HG03432 (cell line): Measurements from ENCODE around the gene TIMM17A.
"Not testable (repeated sequence)": the region's sequence is repeated elsewhere in the genome, so short reads cannot be mapped to it uniquely, and the experiment has no call there.

Experiments used
- ATAC-seq: cut with Tn5 transposase; IDR thresholded peaks from one replicate; pipeline ENCODE4 v1.9.1; 2021; ENCODE audit warnings: mild to moderate bottlenecking, moderate library complexity; ENCODE audit not compliant: unreplicated experiment

TIMM17A gene

DNA sequence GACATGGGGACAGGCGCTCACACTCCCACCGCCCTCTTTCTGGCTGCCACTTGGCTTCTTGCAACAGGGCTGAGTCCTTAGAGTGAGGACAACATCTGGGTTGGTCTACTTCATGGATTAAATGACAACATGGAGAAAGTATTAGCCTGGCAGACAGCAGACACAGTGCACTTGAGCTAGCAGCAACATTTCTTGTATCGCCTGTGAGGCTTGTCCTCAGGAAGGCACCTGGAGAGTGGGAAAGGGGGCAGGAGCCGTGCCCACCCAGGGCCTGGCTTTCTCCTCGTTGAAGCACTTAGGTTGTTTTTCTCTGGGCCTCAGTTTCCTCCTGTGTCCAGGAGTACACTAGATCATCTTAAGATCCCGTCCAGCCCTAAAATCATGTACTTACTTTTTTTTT is 58.8 kb downstream of the TIMM17A start:
- ATAC-seq = no peak

DNA sequence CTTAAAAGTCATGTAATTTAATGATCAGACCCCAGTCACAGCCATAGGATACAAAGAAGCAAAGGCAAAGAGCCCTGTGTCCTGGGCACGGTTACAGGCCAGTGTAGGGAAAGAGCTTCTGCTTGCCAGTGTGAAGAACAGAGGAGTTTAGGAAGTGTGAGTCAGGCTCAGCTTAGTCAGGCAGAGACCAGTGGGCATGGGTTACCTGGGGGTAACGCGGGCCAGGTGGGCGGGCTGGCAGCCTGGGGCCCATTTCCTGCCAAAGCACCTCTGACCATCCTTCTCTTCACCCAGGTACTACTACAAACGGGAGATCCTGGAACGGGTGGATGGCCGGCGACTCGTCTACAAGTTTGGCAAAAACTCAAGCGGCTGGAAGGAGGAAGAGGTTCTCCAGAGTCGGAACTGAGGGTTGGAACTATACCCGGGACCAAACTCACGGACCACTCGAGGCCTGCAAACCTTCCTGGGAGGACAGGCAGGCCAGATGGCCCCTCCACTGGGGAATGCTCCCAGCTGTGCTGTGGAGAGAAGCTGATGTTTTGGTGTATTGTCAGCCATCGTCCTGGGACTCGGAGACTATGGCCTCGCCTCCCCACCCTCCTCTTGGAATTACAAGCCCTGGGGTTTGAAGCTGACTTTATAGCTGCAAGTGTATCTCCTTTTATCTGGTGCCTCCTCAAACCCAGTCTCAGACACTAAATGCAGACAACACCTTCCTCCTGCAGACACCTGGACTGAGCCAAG is 59.8 kb downstream of the TIMM17A start:
- no peak for ATAC-seq

DNA sequence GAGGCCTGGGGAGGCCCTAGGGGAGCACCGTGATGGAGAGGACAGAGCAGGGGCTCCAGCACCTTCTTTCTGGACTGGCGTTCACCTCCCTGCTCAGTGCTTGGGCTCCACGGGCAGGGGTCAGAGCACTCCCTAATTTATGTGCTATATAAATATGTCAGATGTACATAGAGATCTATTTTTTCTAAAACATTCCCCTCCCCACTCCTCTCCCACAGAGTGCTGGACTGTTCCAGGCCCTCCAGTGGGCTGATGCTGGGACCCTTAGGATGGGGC is 60.3 kb downstream of the TIMM17A start:
- no peak for ATAC-seq

GRCh38 chr1:202016022-202016810 is 60.9 kb downstream of the TIMM17A start:
- no peak for ATAC-seq

GRCh38 chr1:202016811-202017748 is 61.8 kb downstream of the TIMM17A start:
- ATAC-seq = no peak

DNA sequence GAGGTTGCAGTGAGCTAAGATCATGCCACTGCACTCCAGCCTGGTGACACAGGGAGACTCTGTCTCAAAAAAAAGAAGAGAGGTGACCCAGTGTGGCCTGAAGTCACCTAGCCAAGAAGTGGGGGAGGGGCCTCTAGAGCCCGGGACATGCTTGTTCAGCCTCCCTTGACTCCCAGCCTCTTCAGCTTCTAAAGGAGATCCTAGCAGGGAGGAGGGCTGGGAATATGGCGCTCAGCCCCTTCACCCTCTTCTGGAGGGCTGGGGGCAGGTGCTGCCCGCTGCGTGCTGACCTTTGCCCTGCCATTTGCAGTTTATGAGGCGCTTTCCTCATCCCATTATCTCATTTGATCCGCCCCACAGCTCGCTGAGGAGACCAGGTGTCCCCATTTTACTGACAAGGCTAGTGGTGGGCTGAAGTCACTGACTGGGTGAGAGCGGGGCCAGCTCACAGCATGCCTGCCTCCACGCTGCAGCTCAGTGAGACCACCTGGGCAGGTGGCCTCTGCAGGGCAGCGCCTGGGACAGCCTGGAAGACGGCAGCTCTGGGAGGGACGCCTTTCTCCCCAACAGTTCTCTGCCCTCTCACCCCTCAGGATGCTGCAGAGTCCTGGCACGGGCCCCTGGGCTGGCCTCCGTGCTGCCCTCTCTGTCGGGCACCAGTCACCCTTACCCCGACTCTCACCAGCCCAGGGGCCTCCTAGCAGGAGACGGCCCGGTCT is 62.6 kb downstream of the TIMM17A start:
- no peak for ATAC-seq

DNA sequence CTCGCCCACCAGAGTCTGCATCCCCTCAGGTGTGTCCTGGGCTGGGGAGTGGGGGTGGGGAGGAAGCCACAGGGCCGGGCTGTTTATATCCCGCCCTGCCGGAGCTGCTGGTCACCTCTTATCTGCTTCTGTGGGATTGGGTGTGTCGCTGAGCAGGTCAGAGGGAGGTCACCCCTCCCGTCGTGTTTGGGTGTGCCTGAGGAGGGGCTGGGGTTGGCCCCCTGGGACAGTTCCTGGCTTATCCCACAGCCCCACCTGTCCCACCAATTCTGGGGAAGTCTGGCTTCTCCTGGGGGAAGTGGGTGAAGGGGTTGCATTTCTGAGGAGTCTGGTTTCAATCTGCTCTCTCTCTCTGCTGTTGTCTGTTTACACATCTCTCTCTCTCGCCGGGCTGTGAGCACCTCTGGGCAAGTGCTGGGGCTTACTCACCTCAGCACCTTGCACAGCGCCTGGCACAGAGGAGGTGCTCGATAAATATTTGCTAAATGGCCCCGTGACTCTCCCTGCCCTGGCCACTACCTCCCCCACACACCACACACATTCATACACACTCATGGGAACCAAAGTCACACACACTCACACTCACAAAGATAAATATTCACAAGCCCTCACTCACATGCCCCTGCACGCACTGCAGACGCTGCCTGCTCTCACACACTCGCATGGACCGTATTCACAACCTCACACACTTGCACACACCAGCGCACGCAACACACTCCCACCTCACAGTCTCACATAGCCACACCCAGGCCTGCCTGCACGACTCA is 63.3 kb downstream of the TIMM17A start:
- no peak for ATAC-seq

GRCh38 chr1:202019235-202019558 is 63.9 kb downstream of the TIMM17A start:
- ATAC-seq = not testable (repeated sequence)
